Stimulated activated CD4-positive, alpha-beta T cell treated with anti-CD3 and anti-CD28 coated beads, Interleukin-15, amount 100 ng/mL, for 1 hour (primary cell): ENCODE results near the gene KRTAP4-12.
"Not testable (repeated sequence)": the region's sequence is repeated elsewhere in the genome, so short reads cannot be mapped to it uniquely, and the experiment has no call there.

Experiments
- DNase-seq, 2 donors: peaks; one replicate each; pipeline ENCODE4 v3.0.0-alpha.2; 2020; ENCODE audit warnings: low read depth in 1 of 2, low spot score in 1 of 2

KRTAP4-12 gene

GRCh38 chr17:41096055-41096454 is 27.9 kb downstream of the KRTAP4-12 start:
- DNase-seq = no peak

DNA sequence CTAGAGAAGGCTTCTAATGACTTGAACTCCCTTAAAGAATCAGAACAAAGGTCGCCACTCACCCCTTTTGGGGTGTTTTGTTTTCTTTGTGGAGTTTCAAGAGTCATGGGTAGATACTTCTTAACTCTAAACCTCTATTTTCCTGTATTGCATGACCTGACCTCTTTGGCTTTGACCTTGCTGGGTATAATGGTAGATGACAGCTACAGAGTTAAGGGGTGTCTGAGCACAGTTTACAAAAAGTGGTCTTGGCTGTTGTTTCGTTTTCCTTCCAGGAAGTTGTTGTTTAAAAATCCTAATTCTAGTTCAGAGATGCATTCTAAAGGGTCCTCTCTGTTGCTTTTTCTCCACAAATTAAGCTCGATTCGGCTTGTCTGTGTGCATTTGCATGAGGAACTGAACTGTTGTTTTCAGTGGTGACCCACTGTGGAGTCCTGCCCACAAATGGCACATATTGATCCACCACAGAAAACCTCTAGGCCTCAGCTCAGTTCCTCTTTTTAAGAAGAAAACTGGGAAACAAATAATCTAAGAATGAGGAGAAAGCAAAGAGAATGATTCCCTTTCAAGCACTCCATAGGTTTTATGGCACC is 35.1 kb downstream of the KRTAP4-12 start:
- DNase-seq = not testable (repeated sequence)

GRCh38 chr17:41084100-41084856 is 39.7 kb downstream of the KRTAP4-12 start, which contains the start of gene KRTAP4-7:
TSS of gene KRTAP4-7 (plus strand) at chr17:41084150. CDS start at chr17:41084207, 57 bp downstream.
- not testable (repeated sequence) for DNase-seq

- not testable (repeated sequence) for DNase-seq
These were observed 40.6 kb downstream of the KRTAP4-12 start for GRCh38 chr17:41083427-41083826.

GRCh38 chr17:41082626-41083025 is 41.4 kb downstream of the KRTAP4-12 start:
- no peak for DNase-seq

GRCh38 chr17:41076788-41077187 is 47.2 kb downstream of the KRTAP4-12 start:
- no peak for DNase-seq

GRCh38 chr17:41073676-41074075 is 50.3 kb downstream of the KRTAP4-12 start:
- no peak for DNase-seq
